Trophoblast cell (in vitro differentiated cells and primary cell): ENCODE data around the gene TYROBP.

Experiments
- DNase-seq, 2 donors: peaks; one replicate each; pipeline ENCODE4 v3.0.0-alpha.2; 2016
- H2AFZ ChIP-seq: 2 replicates; pipeline ENCODE4 v1.6.1; 2013; ENCODE audit warnings: low read length, moderate library complexity, mild to moderate bottlenecking; ENCODE audit not compliant: insufficient read depth, poor library complexity
- H2AK5ac ChIP-seq: 2 replicates; pipeline ENCODE4 v1.6.1; 2013; ENCODE audit warnings: mild to moderate bottlenecking, low read length
- H2BK120ac ChIP-seq: 2 replicates; pipeline ENCODE4 v1.6.1; 2013; ENCODE audit warnings: low read length, mild to moderate bottlenecking, moderate library complexity; ENCODE audit not compliant: insufficient read depth, poor library complexity
- H2BK12ac ChIP-seq: 2 replicates; pipeline ENCODE4 v1.6.1; 2013; ENCODE audit warnings: mild to moderate bottlenecking, low read length, moderate library complexity
- H2BK5ac ChIP-seq: 2 replicates; pipeline ENCODE4 v1.6.1; 2013; ENCODE audit warnings: low read length, low read depth, moderate library complexity, mild to moderate bottlenecking; ENCODE audit not compliant: poor library complexity
- H3K14ac ChIP-seq: 2 replicates; pipeline ENCODE4 v1.6.1; 2013; ENCODE audit warnings: mild to moderate bottlenecking, low read length
- H3K18ac ChIP-seq: 2 replicates; pipeline ENCODE4 v1.6.1; 2013; ENCODE audit warnings: mild to moderate bottlenecking, low read length
- H3K23ac ChIP-seq: 2 replicates; pipeline ENCODE4 v1.6.1; 2013; ENCODE audit warnings: low read length
- H3K27ac ChIP-seq: 2 replicates; pipeline ENCODE4 v1.5.1; 2013; ENCODE audit warnings: low read depth, mild to moderate bottlenecking, inconsistent platforms, low read length, moderate library complexity
- H3K27me3 ChIP-seq: 2 replicates; pipeline ENCODE4 v1.6.1; 2013; ENCODE audit warnings: inconsistent platforms, mild to moderate bottlenecking, low read length, moderate library complexity; ENCODE audit not compliant: insufficient read depth
- H3K36me3 ChIP-seq, 2 experiments: 1 replicate in 1 of 2; 2 replicates in 1 of 2; pipeline ENCODE4 v1.6.1; 2013; ENCODE audit warnings: low read length in 2 of 2, mild to moderate bottlenecking in 2 of 2, moderate library complexity in 1 of 2; ENCODE audit not compliant: insufficient read depth in 2 of 2, control insufficient read depth in 1 of 2
- H3K4ac ChIP-seq: 2 replicates; pipeline ENCODE4 v1.6.1; 2013; ENCODE audit warnings: low read depth, mild to moderate bottlenecking, low read length, moderate library complexity
- H3K4me1 ChIP-seq, 2 experiments: 1 replicate in 1 of 2; 2 replicates in 1 of 2; pipeline ENCODE4 v1.6.1; 2013; ENCODE audit warnings: low read length in 2 of 2, mild to moderate bottlenecking in 2 of 2, moderate library complexity in 1 of 2; ENCODE audit not compliant: insufficient read depth in 2 of 2, control insufficient read depth in 1 of 2
- H3K4me2 ChIP-seq: 2 replicates; pipeline ENCODE4 v1.6.1; 2013; ENCODE audit warnings: inconsistent platforms, mild to moderate bottlenecking, low read length, moderate library complexity
- H3K4me3 ChIP-seq: 2 replicates; pipeline ENCODE4 v1.5.1; 2013; ENCODE audit warnings: mild to moderate bottlenecking, low read depth, low read length, inconsistent platforms
- H3K79me1 ChIP-seq: one replicate; pipeline ENCODE4 v1.6.1; 2013; ENCODE audit warnings: low read length
- H3K79me2 ChIP-seq: 2 replicates; pipeline ENCODE4 v1.6.1; 2013; ENCODE audit warnings: low read length, mild to moderate bottlenecking; ENCODE audit not compliant: control insufficient read depth, insufficient read depth, poor library complexity
- H3K9ac ChIP-seq: 2 replicates; pipeline ENCODE4 v1.6.1; 2013; ENCODE audit warnings: mild to moderate bottlenecking, low read length
- H3K9me3 ChIP-seq: 2 replicates; pipeline ENCODE4 v1.6.1; 2013; ENCODE audit warnings: low read depth, mild to moderate bottlenecking, control low read depth, inconsistent platforms, low read length; ENCODE audit not compliant: insufficient read depth
- H4K12ac ChIP-seq: 2 replicates; pipeline ENCODE4 v1.6.1; 2013; ENCODE audit warnings: low read depth, mild to moderate bottlenecking, low read length, moderate library complexity
- H4K8ac ChIP-seq: 2 replicates; pipeline ENCODE4 v1.6.1; 2013; ENCODE audit warnings: low read depth, mild to moderate bottlenecking, low read length, moderate library complexity
- H4K91ac ChIP-seq: one replicate; pipeline ENCODE4 v1.6.1; 2013; ENCODE audit warnings: low read depth, mild to moderate bottlenecking, low read length, moderate library complexity
- WGBS: extraction: QIAGEN DNeasy Blood & Tissue Kit; methylation state at CpG from one replicate; pipeline ENCODE4 v1.1.7; 2013; ENCODE audit warnings: missing lambda C conversion rate; ENCODE audit not compliant: insufficient read length, insufficient coverage; ENCODE audit errors: extremely low coverage; 5-methylcytosine and 5-hydroxymethylcytosine counted together

The TYROBP gene

GRCh38 chr19:35938282-35939224 lies 30.5 kb upstream of the TYROBP start:
- Histone ChIP-seq H2BK120ac (no peak overlapping the region), H2BK5ac (no peak overlapping the region), H3K36me3 (peaks cover 14 to 20% of the 10 kb centered on the region in 2 experiments), H3K4ac (no peak overlapping the region), H4K12ac (no peak overlapping the region), H2AK5ac (no peak overlapping the region), H3K9ac (no peak overlapping the region), H3K27me3 (no peaks in the 10 kb centered on the region), H3K23ac (no peak overlapping the region), H4K8ac (no peak overlapping the region), H2BK12ac (no peak overlapping the region), H3K14ac (no peak overlapping the region), H3K4me1 (peaks cover 14 to 26% of the 10 kb centered on the region in 2 experiments), H2AFZ (no peak overlapping the region), H3K79me2 (no peaks in the 10 kb centered on the region), H3K4me2 (peak overlapping the region; percentile 94), H3K9me3 (no peaks in the 10 kb centered on the region), H3K79me1 (peaks cover 4% of the 10 kb centered on the region), H3K4me3 (no peak overlapping the region), H3K18ac (no peak overlapping the region), H4K91ac (no peak overlapping the region), H3K27ac (no peak overlapping the region)
- DNase-seq, result no peak
- WGBS, result no CpG with 5 or more reads among the region's 13 CpGs

DNA sequence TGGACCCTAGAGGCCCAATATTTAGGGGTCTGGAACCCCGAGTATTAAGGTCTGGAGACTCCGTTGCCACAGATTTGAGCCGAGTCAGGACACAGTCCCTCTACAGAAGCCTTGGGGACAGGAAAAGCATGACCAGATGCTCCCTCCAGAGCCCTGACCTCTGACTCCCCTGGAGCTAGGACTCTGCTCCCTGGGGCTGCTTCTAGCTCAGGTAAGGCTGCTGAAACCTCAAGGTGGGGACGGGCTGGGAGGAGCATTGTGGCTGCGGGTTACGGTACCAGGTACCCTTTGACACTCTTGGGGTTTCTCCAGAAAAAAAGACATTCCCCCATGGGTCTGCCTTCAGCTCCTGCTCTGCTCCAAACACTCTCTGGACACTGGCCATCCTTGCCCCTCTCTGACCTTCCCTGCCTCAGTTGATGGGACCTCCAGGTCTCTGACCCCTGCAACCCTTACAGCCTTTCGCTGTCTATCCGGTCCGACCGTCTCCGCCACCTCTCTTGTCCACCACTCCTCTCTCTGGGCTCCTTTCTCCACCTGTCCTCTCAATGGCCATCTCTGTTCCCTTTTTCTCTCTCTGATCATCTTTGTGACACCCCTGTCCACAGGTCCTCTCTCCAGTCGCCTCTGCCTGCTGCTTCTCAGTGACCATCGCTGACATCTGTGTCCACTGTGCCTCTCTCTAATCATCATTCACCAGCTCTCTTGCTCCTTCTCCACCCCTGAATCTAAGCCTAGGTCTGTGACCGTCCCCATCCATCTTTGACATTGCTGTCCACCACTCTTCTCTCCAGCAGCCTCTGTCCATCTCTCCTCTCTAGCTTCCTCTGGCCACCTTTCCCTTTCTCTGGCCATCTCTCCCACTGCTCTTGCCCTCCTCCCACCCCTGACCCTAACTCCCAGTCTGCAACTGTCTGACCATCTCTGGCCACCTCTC lies 29.5 kb upstream of the TYROBP start:
- Histone ChIP-seq H2BK120ac (no peak overlapping the region), H3K4me1 (peaks cover 14 to 26% of the 10 kb centered on the region in 2 experiments), H3K36me3 (peaks cover 14 to 20% of the 10 kb centered on the region in 2 experiments), H3K27me3 (no peaks in the 10 kb centered on the region), H3K14ac (no peak overlapping the region), H3K4me2 (peak overlapping the region; percentile 94), H4K91ac (no peak overlapping the region), H3K23ac (peak overlapping the region; percentile 28), H3K79me2 (no peaks in the 10 kb centered on the region), H2BK12ac (no peak overlapping the region), H2BK5ac (no peak overlapping the region), H3K9ac (peak overlapping the region; percentile 92), H3K79me1 (peaks cover 4% of the 10 kb centered on the region), H2AK5ac (no peak overlapping the region), H3K27ac (no peak overlapping the region), H3K4ac (no peak overlapping the region), H4K8ac (no peak overlapping the region), H3K9me3 (no peaks in the 10 kb centered on the region), H2AFZ (no peak overlapping the region), H3K18ac (no peak overlapping the region), H4K12ac (no peak overlapping the region), H3K4me3 (peak overlapping the region; percentile 20)
- DNase-seq, result peak; percentile 36 to 58
- no CpG with 5 or more reads among the region's 14 CpGs for WGBS

DNA sequence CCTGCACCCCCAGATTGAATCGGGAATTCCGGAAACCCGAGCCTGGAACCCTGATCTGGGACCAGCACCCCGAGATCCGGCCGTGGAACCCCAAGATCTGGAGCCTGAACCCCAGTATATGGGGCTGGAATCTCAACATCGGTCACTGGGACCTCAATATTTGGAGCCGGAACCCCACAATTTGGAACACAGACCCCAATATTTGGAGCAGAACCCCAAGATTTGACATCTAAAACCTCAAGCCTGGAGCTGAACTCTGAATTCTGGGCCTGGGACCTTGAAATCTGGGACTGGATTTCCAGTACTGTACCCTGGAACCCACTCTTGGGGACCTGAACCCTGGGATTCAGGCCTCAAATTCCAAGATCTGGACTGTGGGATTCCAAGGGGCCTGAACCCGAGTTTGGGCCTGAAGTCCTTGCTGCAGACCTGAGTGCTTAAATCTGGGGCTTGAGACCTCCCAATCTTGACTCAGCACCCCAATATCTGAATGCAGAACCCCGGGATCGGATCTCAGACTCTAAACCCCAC lies 28.7 kb upstream of the TYROBP start:
- Histone ChIP-seq H4K12ac (peak overlapping the region; percentile 94), H2BK120ac (peak overlapping the region; percentile 75), H3K79me2 (no peaks in the 10 kb centered on the region), H2AFZ (peak overlapping the region; percentile 52), H4K91ac (peak overlapping the region; percentile 93), H3K9me3 (no peaks in the 10 kb centered on the region), H2AK5ac (peak overlapping the region; percentile 91), H3K4me2 (peak overlapping the region; percentile 94), H4K8ac (peak overlapping the region; percentile 83), H3K14ac (peak overlapping the region; percentile 82), H3K27me3 (no peaks in the 10 kb centered on the region), H3K4me3 (peak overlapping the region; percentile 84), H2BK5ac (no peak overlapping the region), H3K4ac (peak overlapping the region; percentile 65), H3K23ac (no peak overlapping the region), H2BK12ac (no peak overlapping the region), H3K27ac (no peak overlapping the region), H3K9ac (peak overlapping the region; percentile 92), H3K36me3 (peaks cover 14 to 15% of the 10 kb centered on the region in 2 experiments), H3K18ac (peak overlapping the region; percentile 73), H3K4me1 (peaks cover 14 to 26% of the 10 kb centered on the region in 2 experiments), H3K79me1 (peaks cover 4% of the 10 kb centered on the region)
- no CpG with 5 or more reads among the region's 11 CpGs for WGBS
- no peak for DNase-seq
